Measurements from ENCODE around the gene RETSAT. TPM values are rescaled to one million over a fixed set of nuclear protein-coding genes. Genes with fewer than 3 reads are reported as not detected.

The RETSAT gene
- total and polyA plus RNA-seq, 2 of the 4 experiments (the other 2 are of a cell fraction): 25.6 to 32.3 TPM

DNA sequence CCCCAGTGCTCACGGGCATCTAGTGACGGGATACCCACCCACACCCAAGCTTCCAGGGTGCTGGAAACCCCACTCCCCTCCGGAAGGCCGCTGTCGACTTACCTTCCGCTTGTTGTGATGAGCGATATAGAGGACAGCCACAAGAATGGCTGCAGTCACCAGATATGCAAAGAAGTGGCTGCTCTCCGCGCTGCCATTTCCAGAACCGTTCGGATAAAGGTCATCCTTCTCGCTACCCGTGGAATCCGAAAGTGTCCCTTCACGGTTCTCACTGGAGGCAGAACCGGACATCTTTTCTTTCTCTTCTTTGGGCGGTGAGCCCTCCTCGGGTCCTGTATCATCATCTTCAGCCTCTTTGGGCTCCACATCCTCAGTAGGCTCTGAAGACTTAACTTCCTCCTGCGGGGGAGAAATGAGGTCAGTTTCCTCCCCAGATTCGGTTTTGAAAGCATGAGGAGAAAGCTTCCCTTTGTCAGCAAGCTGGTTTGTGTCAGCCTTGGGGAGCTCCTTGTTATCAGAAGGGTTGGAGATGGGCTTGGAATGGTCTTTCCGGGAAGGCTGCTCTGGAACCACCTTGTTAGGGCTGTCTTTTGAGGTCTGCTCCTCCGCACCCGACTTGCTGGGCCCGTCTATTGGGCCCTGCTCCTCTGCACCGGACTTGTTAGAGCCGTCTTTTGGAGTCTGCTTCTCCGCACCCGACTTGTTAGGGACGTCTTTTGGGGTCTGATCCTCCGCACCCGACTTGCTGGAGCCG, 27.7 kb downstream of the RETSAT start:
- H2BK120ac ChIP-seq (ENCODE audit: low read depth, low read length): no peak overlapping the region
- H3K14ac ChIP-seq (replicated peaks; ENCODE audit: low read depth, low read length): peak overlapping the region; percentile 94; the same call in 1 of the 2 replicates
- dilution Hi-C loops (cut with HindIII; ENCODE audit: low sequenced_read_pairs, unreplicated experiment): no loop called here
- H2BK5ac ChIP-seq (ENCODE audit: low read depth, low read length, poor library complexity, severe bottlenecking): peak overlapping the region; percentile 11
- H3K79me1 ChIP-seq (ENCODE audit: low read depth in 1 of 2, low read length in 2 of 2): peaks cover 3 to 64% of the 10 kb centered on the region in 2 experiments
- no peaks in the 10 kb centered on the region for H3K9me3 ChIP-seq (ENCODE audit: control insufficient read depth, insufficient read depth, low read length)
- H3K9me1 ChIP-seq (ENCODE audit: insufficient read depth, low read length): peaks cover 8% of the 10 kb centered on the region
- POLR2A ChIA-PET (ENCODE audit: unreplicated experiment): no interaction called here
- H4K8ac ChIP-seq (ENCODE audit: low read depth in 2 of 2, low read length in 2 of 2): no peak overlapping the region
- no peak overlapping the region; the same call in 1 of the 2 replicates for H4K91ac ChIP-seq (ENCODE audit: insufficient read depth, low read depth, low read length)
- 34% methylated on average over 10 of the region's 32 CpGs; no CpG with 5 or more reads in 1 of the 2 experiments for WGBS, 2 experiments (ENCODE audit: extremely low coverage in 2 of 2, insufficient read length in 1 of 2)
- peak overlapping the region; percentile 57 for H3K4me3 ChIP-seq (ENCODE audit: insufficient read depth, low read depth, low read length)
- H2BK15ac ChIP-seq (ENCODE audit: low read depth, low read length): no peak overlapping the region
- peak overlapping the region; percentile 100 for H3K4me2 ChIP-seq (ENCODE audit: low read depth, low read length)
- H2AK9ac ChIP-seq (replicated peaks; ENCODE audit: low read depth, low read length, poor library complexity): peak overlapping the region; percentile 53
- DNase-seq (peak; percentile 43), ATAC-seq (ENCODE audit: low read depth) (no peak)
- no TSS peak for BruUV-seq (replicated peaks)
- intact Hi-C loops (cut with micrococcal nuclease): loop anchor here (1.0 to 5.0 kb wide), 2 partner anchors 28 to 226 kb away; partner anchors contain the start of genes ELMOD3 and RETSAT
- TF ChIP-seq BHLHE40 (IDR thresholded peaks at IDR 0.05; ENCODE audit: low read depth, low read length): no peak
- TF ChIP-seq RCOR1 (IDR thresholded peaks at IDR 0.05; ENCODE audit: insufficient replicate concordance, low read length): no peak
- TF ChIP-seq MXI1 (IDR thresholded peaks at IDR 0.05; ENCODE audit: borderline replicate concordance, low read depth, low read length): no peak
- TF ChIP-seq, protein P1, sequence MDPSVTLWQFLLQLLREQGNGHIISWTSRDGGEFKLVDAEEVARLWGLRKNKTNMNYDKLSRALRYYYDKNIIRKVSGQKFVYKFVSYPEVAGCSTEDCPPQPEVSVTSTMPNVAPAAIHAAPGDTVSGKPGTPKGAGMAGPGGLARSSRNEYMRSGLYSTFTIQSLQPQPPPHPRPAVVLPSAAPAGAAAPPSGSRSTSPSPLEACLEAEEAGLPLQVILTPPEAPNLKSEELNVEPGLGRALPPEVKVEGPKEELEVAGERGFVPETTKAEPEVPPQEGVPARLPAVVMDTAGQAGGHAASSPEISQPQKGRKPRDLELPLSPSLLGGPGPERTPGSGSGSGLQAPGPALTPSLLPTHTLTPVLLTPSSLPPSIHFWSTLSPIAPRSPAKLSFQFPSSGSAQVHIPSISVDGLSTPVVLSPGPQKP (IDR thresholded peaks at IDR 0.05; ENCODE audit: borderline replicate concordance, low read depth, low read length): no peak
- TF ChIP-seq RFX5 (IDR thresholded peaks at IDR 0.05; ENCODE audit: low read depth, low read length): no peak
- no peak for TF ChIP-seq RAD21 (IDR thresholded peaks at IDR 0.05; ENCODE audit: low read length)
- no peak for TF ChIP-seq FOS (IDR thresholded peaks at IDR 0.05; ENCODE audit: low read depth, low read length)
- no peak for TF ChIP-seq POLR2A (IDR thresholded peaks at IDR 0.05; ENCODE audit: low read depth, low read length)
- no peak for TF ChIP-seq NFE2L2 (IDR thresholded peaks at IDR 0.05; ENCODE audit: low read depth, low read length)
- TF ChIP-seq MAFK (IDR thresholded peaks at IDR 0.05; ENCODE audit: low read depth, low read length): no peak
- no peak for TF ChIP-seq SMC3 (IDR thresholded peaks at IDR 0.05; ENCODE audit: low read depth, low read length)
- H2AFZ ChIP-seq (replicated peaks; ENCODE audit: low read length, poor library complexity): no peak overlapping the region
- H3K9ac ChIP-seq (ENCODE audit: low read depth, low read length): peak overlapping the region; percentile 69
- no peak overlapping the region for H2BK20ac ChIP-seq (ENCODE audit: low read depth, low read length)
- no peaks in the 10 kb centered on the region for H3K27me3 ChIP-seq (ENCODE audit: control insufficient read depth, insufficient read depth, low read length)
- no peak overlapping the region for H3K18ac ChIP-seq (ENCODE audit: low read depth, low read length)
- no peak overlapping the region for H3K56ac ChIP-seq (ENCODE audit: extremely low read depth, insufficient read depth, low read length)
- peaks cover 44% of the 10 kb centered on the region for H4K20me1 ChIP-seq (ENCODE audit: insufficient read depth, low read length)
- CTCF ChIA-PET: interaction anchor here (0.6 kb wide), 1 partner anchor 864 kb away, joined by 3 read pairs; no protein-coding TSS in a partner anchor
- H3K4ac ChIP-seq (ENCODE audit: low read depth, low read length): peak overlapping the region; percentile 90
- H2AK5ac ChIP-seq (ENCODE audit: low read depth, low read length): peak overlapping the region; percentile 52
- in situ Hi-C loops (cut with MboI; ENCODE audit: low sequenced_read_pairs): no loop called here
- peak overlapping the region; percentile 47; the same call in 1 of the 2 replicates for H4K5ac ChIP-seq (ENCODE audit: low read depth, low read length)
- H3K36me3 ChIP-seq (ENCODE audit: control insufficient read depth, insufficient read depth, low read length): peaks cover 39% of the 10 kb centered on the region
- H3K4me1 ChIP-seq (ENCODE audit: control insufficient read depth, insufficient read depth, low read length): peaks cover 7% of the 10 kb centered on the region
- H3K27ac ChIP-seq (ENCODE audit: insufficient read depth, low read length): peak overlapping the region; percentile 77
- peak overlapping the region; percentile 91 for H3K23ac ChIP-seq (ENCODE audit: low read depth, low read length)

Measured in IMR-90 (cell line).